Measurements from ENCODE around the gene ABCC8. TPM values are rescaled to one million over a fixed set of nuclear protein-coding genes. Genes with fewer than 3 reads are reported as not detected.

The ABCC8 gene
- total RNA-seq, 4 donors from 2014 or later, result 0.40 to 4.0 (median 3.5) TPM

- no peak for TF ChIP-seq CTCF (IDR thresholded peaks at IDR 0.05)
- no peak for TF ChIP-seq POLR2AphosphoS5 (IDR thresholded peaks at IDR 0.05)
- TF ChIP-seq EP300 (IDR thresholded peaks at IDR 0.05; ENCODE audit: low read depth), result no peak
- TF ChIP-seq POLR2A (IDR thresholded peaks at IDR 0.05), result no peak
- no peaks in the 10 kb centered on the region for H3K9me3 ChIP-seq
- no peak overlapping the region for H3K4me3 ChIP-seq
- H3K27me3 ChIP-seq, result no peaks in the 10 kb centered on the region
- in situ Hi-C loops (cut with MboI; ENCODE audit: low pct_ligation_motif_present in 1 of 4, low pct_unique_long_range_greater_than_20kb in 1 of 4, low sequenced_read_pairs in 3 of 4) (loop anchor here in 3 of 4 donors (5.0 to 10.0 kb wide), 2 partner anchors 121 to 124 kb away; no protein-coding TSS in a partner anchor), intact Hi-C loops (cut with DNase I; ENCODE audit: low total_unique reads) (loop anchor here (5.0 kb wide), 1 partner anchor 1316 kb away; no protein-coding TSS in a partner anchor)
- peaks cover 0 to 2% (median under 1%) of the 10 kb centered on the region in 4 donors for H3K4me1 ChIP-seq
- WGBS, 2 donors (ENCODE audit: low coverage in 1 of 2), result 95 to 100% methylated on average over 1 of the region's 1 CpG
- DNase-seq, result no peak
- no peak overlapping the region for H3K27ac ChIP-seq
- H3K36me3 ChIP-seq, result no peaks in the 10 kb centered on the region
Measured at GRCh38 chr11:17383461-17383860, 93.2 kb downstream of the ABCC8 start.

- 80% methylated on average over 8 of the region's 8 CpGs; no CpG with 5 or more reads in 1 of the 2 donors for WGBS, 2 donors (ENCODE audit: low coverage in 1 of 2)
- DNase-seq, result no peak
- Histone ChIP-seq H3K9me3 (no peaks in the 10 kb centered on the region), H3K27me3 (no peaks in the 10 kb centered on the region), H3K27ac (no peak overlapping the region), H3K4me3 (no peak overlapping the region), H3K36me3 (no peaks in the 10 kb centered on the region), H3K4me1 (no peaks in the 10 kb centered on the region)
- in situ Hi-C loops (cut with MboI; ENCODE audit: low pct_ligation_motif_present in 1 of 4, low pct_unique_long_range_greater_than_20kb in 1 of 4, low sequenced_read_pairs in 3 of 4), result loop anchor here in 3 of 4 donors (5.0 to 10.0 kb wide), 2 partner anchors 123 to 125 kb away; no protein-coding TSS in a partner anchor
- TF ChIP-seq CTCF (IDR thresholded peaks at IDR 0.05) (no peak), EP300 (IDR thresholded peaks at IDR 0.05; ENCODE audit: low read depth) (no peak), POLR2A (IDR thresholded peaks at IDR 0.05) (no peak), POLR2AphosphoS5 (IDR thresholded peaks at IDR 0.05) (no peak)
- intact Hi-C loops (cut with DNase I; ENCODE audit: low total_unique reads), result loop anchor here (5.0 kb wide), 1 partner anchor 1315 kb away; no protein-coding TSS in a partner anchor
Measured at GRCh38 chr11:17382046-17382728, 94.5 kb downstream of the ABCC8 start.

- Histone ChIP-seq H3K27ac (no peak overlapping the region), H3K27me3 (no peaks in the 10 kb centered on the region), H3K36me3 (no peaks in the 10 kb centered on the region), H3K4me3 (no peak overlapping the region), H3K4me1 (no peaks in the 10 kb centered on the region), H3K9me3 (no peaks in the 10 kb centered on the region)
- intact Hi-C loops (cut with DNase I; ENCODE audit: low total_unique reads), result loop anchor here (5.0 kb wide), 1 partner anchor 1314 kb away; no protein-coding TSS in a partner anchor
- in situ Hi-C loops (cut with MboI; ENCODE audit: low pct_ligation_motif_present in 1 of 4, low pct_unique_long_range_greater_than_20kb in 1 of 4, low sequenced_read_pairs in 3 of 4), result loop anchor here in 3 of 4 donors (5.0 to 10.0 kb wide), 2 partner anchors 124 to 126 kb away; no protein-coding TSS in a partner anchor
- TF ChIP-seq CTCF (IDR thresholded peaks at IDR 0.05), result no peak
- no peak for TF ChIP-seq EP300 (IDR thresholded peaks at IDR 0.05; ENCODE audit: low read depth)
- TF ChIP-seq POLR2AphosphoS5 (IDR thresholded peaks at IDR 0.05), result no peak
- no peak for TF ChIP-seq POLR2A (IDR thresholded peaks at IDR 0.05)
- DNase-seq, result no peak
- WGBS, 2 donors (ENCODE audit: low coverage in 1 of 2), result 59 to 75% methylated on average over 4 of the region's 4 CpGs
Measured at GRCh38 chr11:17381156-17381555, 95.5 kb downstream of the ABCC8 start.

- in situ Hi-C loops (cut with MboI; ENCODE audit: low pct_ligation_motif_present in 1 of 4, low pct_unique_long_range_greater_than_20kb in 1 of 4, low sequenced_read_pairs in 3 of 4), result loop anchor here in 3 of 4 donors (5.0 to 10.0 kb wide), 2 partner anchors 125 to 128 kb away; no protein-coding TSS in a partner anchor
Measured at GRCh38 chr11:17379383-17380180, 97.1 kb downstream of the ABCC8 start.

More at GRCh38 chr11:17379383-17380180, 97.1 kb downstream of the ABCC8 start:
- no peaks in the 10 kb centered on the region for H3K27me3 ChIP-seq
- no peak overlapping the region for H3K4me3 ChIP-seq
- DNase-seq, result no peak
- TF ChIP-seq EP300 (IDR thresholded peaks at IDR 0.05; ENCODE audit: low read depth) (no peak), POLR2AphosphoS5 (IDR thresholded peaks at IDR 0.05) (no peak), POLR2A (IDR thresholded peaks at IDR 0.05) (no peak), CTCF (IDR thresholded peaks at IDR 0.05) (no peak)
- H3K9me3 ChIP-seq, result no peaks in the 10 kb centered on the region
- intact Hi-C loops (cut with DNase I; ENCODE audit: low total_unique reads), result loop anchor here (5.0 kb wide), 1 partner anchor 1312 kb away; no protein-coding TSS in a partner anchor
- no peaks in the 10 kb centered on the region for H3K4me1 ChIP-seq
- 86 to 90% methylated on average over 4 to 7 of the region's 7 CpGs for WGBS, 2 donors (ENCODE audit: low coverage in 1 of 2)
- H3K27ac ChIP-seq, result no peak overlapping the region
- no peaks in the 10 kb centered on the region for H3K36me3 ChIP-seq

Measured in transverse colon (tissue), 4 donors.